ENCODE results near the gene TMEM176A.
"Not testable (repeated sequence)": the region's sequence is repeated elsewhere in the genome, so short reads cannot be mapped to it uniquely, and the experiment has no call there.

Gene TMEM176A

DNA sequence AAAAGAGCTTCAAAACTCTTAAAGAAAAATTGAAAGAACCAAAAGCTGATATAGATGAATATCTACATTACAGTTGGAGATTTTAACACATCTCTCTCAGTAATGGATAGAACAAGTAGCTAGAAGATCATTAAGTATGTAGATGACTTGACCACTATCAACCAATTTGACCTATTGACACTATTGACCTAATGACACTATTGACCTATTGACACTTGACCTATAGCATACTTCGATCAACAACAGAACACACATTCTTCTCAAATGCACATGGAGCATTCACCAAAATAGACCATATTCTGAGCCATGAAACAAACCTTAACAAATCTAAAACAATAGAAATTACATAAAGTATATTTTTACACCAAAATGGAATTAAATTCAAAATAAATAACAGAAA, 41.1 kb upstream of the TMEM176A start:
- Histone ChIP-seq H2BK120ac (ENCODE audit: low read depth, low read length) (no peak overlapping the region), H2BK15ac (ENCODE audit: low read depth, poor library complexity, severe bottlenecking) (no peak overlapping the region), H3K36me3 (ENCODE audit: control insufficient read depth in 1 of 2, insufficient read depth in 2 of 2, low read depth in 1 of 2, low read length in 2 of 2) (no peaks in the 10 kb centered on the region), H3K9ac (ENCODE audit: low read length) (no peak overlapping the region), H4K91ac (ENCODE audit: low read length) (no peak overlapping the region), H2BK12ac (ENCODE audit: low read length in 2 of 2) (no peak overlapping the region), H3K14ac (ENCODE audit: low read length in 2 of 2) (no peak overlapping the region), H2BK5ac (ENCODE audit: low read depth, low read length, poor library complexity, severe bottlenecking) (no peak overlapping the region), H2AFZ (ENCODE audit: low read depth, low read length) (no peak overlapping the region), H3K4me3 (ENCODE audit: insufficient read depth in 1 of 2, low read depth in 1 of 2, low read length in 2 of 2) (no peak overlapping the region), H3K4me1 (ENCODE audit: control insufficient read depth, insufficient read depth, low read depth, low read length) (no peaks in the 10 kb centered on the region), H3K9me3 (ENCODE audit: control insufficient read depth, low read length) (no peaks in the 10 kb centered on the region), H4K8ac (ENCODE audit: low read length) (no peak overlapping the region), H3K4me2 (ENCODE audit: low read length, poor library complexity, severe bottlenecking) (no peak overlapping the region), H3K18ac (ENCODE audit: low read depth in 1 of 2, low read length in 2 of 2) (no peak overlapping the region), H3K27ac (ENCODE audit: low read length, poor library complexity, severe bottlenecking) (no peak overlapping the region), H3K4ac (ENCODE audit: low read depth in 1 of 2, low read length in 2 of 2) (no peak overlapping the region), H3K27me3 (ENCODE audit: control insufficient read depth in 1 of 2, insufficient read depth in 1 of 2, low read length in 2 of 2) (no peaks in the 10 kb centered on the region), H2AK5ac (ENCODE audit: low read length, severe bottlenecking) (no peak overlapping the region), H3K23ac (ENCODE audit: low read length in 2 of 2) (no peak overlapping the region), H3K79me1 (replicated peaks; ENCODE audit: low read length, poor library complexity, severe bottlenecking) (no peaks in the 10 kb centered on the region)
- no peak for DNase-seq
- WGBS = 58% methylated on average over 1 of the region's 1 CpG

DNA sequence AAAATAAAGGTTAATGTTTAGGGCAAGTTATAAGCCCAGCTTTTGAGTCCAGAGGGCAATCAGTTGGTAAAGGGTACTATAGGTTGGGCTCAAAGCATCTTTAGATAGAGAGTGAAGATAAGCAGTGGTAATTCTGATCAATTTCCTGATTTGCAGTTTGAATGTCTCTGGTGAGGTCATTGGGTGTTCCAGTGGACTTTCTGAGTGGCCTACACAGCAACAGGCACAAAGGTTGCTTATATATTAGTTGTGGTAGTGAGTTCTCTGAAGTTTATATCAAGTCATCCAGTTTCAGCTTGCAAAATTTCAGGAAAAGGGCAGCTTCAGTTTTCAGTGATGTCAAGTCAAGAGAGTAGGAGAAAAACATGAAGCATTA, 34.2 kb upstream of the TMEM176A start:
- H3K4me1 ChIP-seq (ENCODE audit: control insufficient read depth, insufficient read depth, low read depth, low read length) = no peaks in the 10 kb centered on the region
- H2BK5ac ChIP-seq (ENCODE audit: low read depth, low read length, poor library complexity, severe bottlenecking) = no peak overlapping the region
- H3K18ac ChIP-seq (ENCODE audit: low read depth in 1 of 2, low read length in 2 of 2) = no peak overlapping the region
- no peak overlapping the region for H3K9ac ChIP-seq (ENCODE audit: low read length)
- H2BK15ac ChIP-seq (ENCODE audit: low read depth, poor library complexity, severe bottlenecking) = no peak overlapping the region
- no peak overlapping the region for H4K91ac ChIP-seq (ENCODE audit: low read length)
- no peak overlapping the region for H3K4me2 ChIP-seq (ENCODE audit: low read length, poor library complexity, severe bottlenecking)
- H3K27me3 ChIP-seq (ENCODE audit: control insufficient read depth in 1 of 2, insufficient read depth in 1 of 2, low read length in 2 of 2) = no peaks in the 10 kb centered on the region
- no peak overlapping the region for H4K8ac ChIP-seq (ENCODE audit: low read length)
- H3K36me3 ChIP-seq (ENCODE audit: control insufficient read depth in 1 of 2, insufficient read depth in 2 of 2, low read depth in 1 of 2, low read length in 2 of 2) = no peaks in the 10 kb centered on the region
- H3K4me3 ChIP-seq (ENCODE audit: insufficient read depth in 1 of 2, low read depth in 1 of 2, low read length in 2 of 2) = no peak overlapping the region
- H3K79me1 ChIP-seq (replicated peaks; ENCODE audit: low read length, poor library complexity, severe bottlenecking) = no peaks in the 10 kb centered on the region
- no peak for DNase-seq
- no peak overlapping the region for H2AK5ac ChIP-seq (ENCODE audit: low read length, severe bottlenecking)
- no peaks in the 10 kb centered on the region for H3K9me3 ChIP-seq (ENCODE audit: control insufficient read depth, low read length)
- H3K23ac ChIP-seq (ENCODE audit: low read length in 2 of 2) = no peak overlapping the region
- no peak overlapping the region for H3K14ac ChIP-seq (ENCODE audit: low read length in 2 of 2)
- H2AFZ ChIP-seq (ENCODE audit: low read depth, low read length) = no peak overlapping the region
- no peak overlapping the region for H3K27ac ChIP-seq (ENCODE audit: low read length, poor library complexity, severe bottlenecking)
- H3K4ac ChIP-seq (ENCODE audit: low read depth in 1 of 2, low read length in 2 of 2) = no peak overlapping the region
- no peak overlapping the region for H2BK12ac ChIP-seq (ENCODE audit: low read length in 2 of 2)
- no peak overlapping the region for H2BK120ac ChIP-seq (ENCODE audit: low read depth, low read length)

DNA sequence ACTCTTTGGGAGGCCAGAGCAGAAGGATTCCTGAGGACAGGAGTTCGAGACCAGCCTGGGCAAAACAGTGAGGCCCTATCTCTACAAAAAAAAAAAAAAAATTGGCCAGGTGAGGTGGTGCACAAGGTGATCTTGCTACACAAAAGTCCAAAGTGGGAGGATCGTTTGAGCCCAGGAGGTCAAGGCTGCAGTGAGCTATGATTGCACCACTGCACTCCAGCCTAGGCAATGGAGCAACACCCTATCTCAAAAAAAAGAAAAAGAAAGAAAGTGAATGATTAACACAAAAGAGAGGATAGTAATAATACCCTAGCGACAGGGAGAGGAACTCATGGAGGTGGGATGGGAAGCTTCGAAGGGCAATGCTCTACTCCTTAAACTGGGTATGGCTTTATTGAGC, 30.8 kb upstream of the TMEM176A start:
- H3K79me1 ChIP-seq (replicated peaks; ENCODE audit: low read length, poor library complexity, severe bottlenecking) = no peaks in the 10 kb centered on the region
- no peak overlapping the region for H3K23ac ChIP-seq (ENCODE audit: low read length in 2 of 2)
- no peak overlapping the region for H2AK5ac ChIP-seq (ENCODE audit: low read length, severe bottlenecking)
- H3K14ac ChIP-seq (ENCODE audit: low read length in 2 of 2) = no peak overlapping the region
- H2BK5ac ChIP-seq (ENCODE audit: low read depth, low read length, poor library complexity, severe bottlenecking) = no peak overlapping the region
- no peak overlapping the region for H4K91ac ChIP-seq (ENCODE audit: low read length)
- H3K36me3 ChIP-seq (ENCODE audit: control insufficient read depth in 1 of 2, insufficient read depth in 2 of 2, low read depth in 1 of 2, low read length in 2 of 2) = no peaks in the 10 kb centered on the region
- no peaks in the 10 kb centered on the region for H3K27me3 ChIP-seq (ENCODE audit: control insufficient read depth in 1 of 2, insufficient read depth in 1 of 2, low read length in 2 of 2)
- H3K27ac ChIP-seq (ENCODE audit: low read length, poor library complexity, severe bottlenecking) = no peak overlapping the region
- H3K9ac ChIP-seq (ENCODE audit: low read length) = no peak overlapping the region
- no peaks in the 10 kb centered on the region for H3K4me1 ChIP-seq (ENCODE audit: control insufficient read depth, insufficient read depth, low read depth, low read length)
- H2BK15ac ChIP-seq (ENCODE audit: low read depth, poor library complexity, severe bottlenecking) = no peak overlapping the region
- no peak overlapping the region for H2BK12ac ChIP-seq (ENCODE audit: low read length in 2 of 2)
- no peak overlapping the region for H2AFZ ChIP-seq (ENCODE audit: low read depth, low read length)
- H3K4ac ChIP-seq (ENCODE audit: low read depth in 1 of 2, low read length in 2 of 2) = no peak overlapping the region
- H3K9me3 ChIP-seq (ENCODE audit: control insufficient read depth, low read length) = no peaks in the 10 kb centered on the region
- no peak for DNase-seq
- H4K8ac ChIP-seq (ENCODE audit: low read length) = no peak overlapping the region
- H2BK120ac ChIP-seq (ENCODE audit: low read depth, low read length) = no peak overlapping the region
- H3K4me3 ChIP-seq (ENCODE audit: insufficient read depth in 1 of 2, low read depth in 1 of 2, low read length in 2 of 2) = no peak overlapping the region
- WGBS = 43% methylated on average over 2 of the region's 4 CpGs
- H3K4me2 ChIP-seq (ENCODE audit: low read length, poor library complexity, severe bottlenecking) = no peak overlapping the region
- no peak overlapping the region for H3K18ac ChIP-seq (ENCODE audit: low read depth in 1 of 2, low read length in 2 of 2)

DNA sequence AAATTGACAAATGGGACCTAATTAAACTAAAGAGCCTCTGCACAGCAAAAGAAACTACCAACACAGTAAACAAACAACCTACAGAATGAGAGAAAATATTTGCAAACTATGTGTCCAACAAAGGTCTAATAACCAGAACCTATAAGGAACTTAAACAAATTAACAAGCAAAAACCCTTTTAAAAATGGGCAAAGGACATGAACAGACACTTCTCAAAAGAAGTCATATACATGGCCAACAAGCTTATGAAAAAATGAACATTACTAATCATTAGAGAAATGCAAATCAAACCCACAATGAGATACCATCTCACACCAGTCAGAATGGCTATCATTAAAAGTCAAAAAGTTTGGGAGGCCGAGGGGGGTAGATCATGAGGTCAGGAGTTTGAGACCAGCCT, 26.4 kb upstream of the TMEM176A start:
- not testable (repeated sequence) for H2BK5ac ChIP-seq (ENCODE audit: low read depth, low read length, poor library complexity, severe bottlenecking); H3K4me2 ChIP-seq (ENCODE audit: low read length, poor library complexity, severe bottlenecking); H3K4me3 ChIP-seq (ENCODE audit: insufficient read depth in 1 of 2, low read depth in 1 of 2, low read length in 2 of 2); H2AFZ ChIP-seq (ENCODE audit: low read depth, low read length); H3K79me1 ChIP-seq (replicated peaks; ENCODE audit: low read length, poor library complexity, severe bottlenecking); H2BK15ac ChIP-seq (ENCODE audit: low read depth, poor library complexity, severe bottlenecking); H4K91ac ChIP-seq (ENCODE audit: low read length); H3K27ac ChIP-seq (ENCODE audit: low read length, poor library complexity, severe bottlenecking); H3K4me1 ChIP-seq (ENCODE audit: control insufficient read depth, insufficient read depth, low read depth, low read length); H4K8ac ChIP-seq (ENCODE audit: low read length); H3K9ac ChIP-seq (ENCODE audit: low read length); H3K27me3 ChIP-seq (ENCODE audit: control insufficient read depth in 1 of 2, insufficient read depth in 1 of 2, low read length in 2 of 2); H2BK120ac ChIP-seq (ENCODE audit: low read depth, low read length); H3K18ac ChIP-seq (ENCODE audit: low read depth in 1 of 2, low read length in 2 of 2); H3K14ac ChIP-seq (ENCODE audit: low read length in 2 of 2); H3K36me3 ChIP-seq (ENCODE audit: control insufficient read depth in 1 of 2, insufficient read depth in 2 of 2, low read depth in 1 of 2, low read length in 2 of 2); H3K23ac ChIP-seq (ENCODE audit: low read length in 2 of 2); H2BK12ac ChIP-seq (ENCODE audit: low read length in 2 of 2); H3K9me3 ChIP-seq (ENCODE audit: control insufficient read depth, low read length); H3K4ac ChIP-seq (ENCODE audit: low read depth in 1 of 2, low read length in 2 of 2); H2AK5ac ChIP-seq (ENCODE audit: low read length, severe bottlenecking); DNase-seq
- WGBS = no CpG with 5 or more reads among the region's 1 CpG

Data from mesenchymal stem cell (in vitro differentiated cells and primary cell).